ENCODE results near the gene RNF26. TPM values are rescaled to one million over a fixed set of nuclear protein-coding genes. Genes with fewer than 3 reads are reported as not detected.

The RNF26 gene
- total and polyA plus RNA-seq, 4 donors, result 6.3 to 19.1 (median 11.1) TPM

DNA sequence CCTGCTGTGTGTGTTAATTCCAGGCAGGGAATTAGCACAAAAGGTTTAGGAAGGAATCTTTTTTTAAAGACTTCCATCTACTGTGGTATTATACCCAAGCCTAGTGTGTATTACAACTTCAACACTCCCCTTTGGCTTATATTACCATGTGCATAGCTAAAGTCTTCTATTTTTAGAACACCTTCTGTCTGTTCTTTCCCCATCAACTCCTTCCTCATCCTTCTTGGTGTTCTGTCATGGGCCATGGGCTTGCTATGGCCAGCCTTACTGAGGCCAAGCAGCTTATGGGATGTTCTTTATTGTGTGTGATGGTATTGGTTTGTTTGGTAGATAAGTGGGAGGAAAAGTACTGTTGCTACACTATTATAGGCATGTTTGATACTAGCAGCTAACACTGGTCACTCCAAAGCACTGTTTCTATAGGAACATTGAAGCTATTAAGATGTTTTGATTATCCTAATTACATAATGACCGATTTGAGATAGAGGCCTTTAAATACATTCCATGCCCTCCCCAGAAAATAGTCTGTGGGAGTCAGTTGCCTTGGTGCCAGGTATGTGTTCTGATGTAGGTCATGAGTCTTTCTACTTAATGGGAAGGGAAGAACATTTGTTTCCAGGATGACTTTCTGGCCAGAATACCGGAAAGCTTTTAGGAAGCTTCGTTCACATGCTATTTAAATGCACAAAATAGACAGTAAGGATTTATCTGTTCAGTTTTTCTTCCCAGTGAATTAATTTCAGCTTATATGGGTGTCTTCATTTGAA, 33.9 kb upstream of the RNF26 start:
- Histone ChIP-seq H3K27me3 (ENCODE audit: control insufficient read depth in 4 of 4, insufficient read depth in 4 of 4, low read length in 3 of 4) (no peaks in the 10 kb centered on the region), H3K4me1 (ENCODE audit: control insufficient read depth in 4 of 4, insufficient read depth in 4 of 4, low read length in 3 of 4) (peaks cover 3 to 19% (median 16%) of the 10 kb centered on the region in 4 donors), H3K27ac (ENCODE audit: low read depth in 1 of 2, low read length in 2 of 2) (no peak overlapping the region), H3K4me3 (ENCODE audit: low read depth in 1 of 3, low read length in 3 of 3) (no peak overlapping the region), H3K9me3 (ENCODE audit: control insufficient read depth in 4 of 4, low read length in 3 of 4) (no peaks in the 10 kb centered on the region), H3K36me3 (ENCODE audit: control insufficient read depth in 4 of 4, insufficient read depth in 3 of 4, low read depth in 1 of 4, low read length in 3 of 4) (peaks cover 4 to 34% (median 16%) of the 10 kb centered on the region in 4 donors), H3K9ac (ENCODE audit: low read depth in 1 of 2, low read length in 2 of 2) (no peak overlapping the region)
- WGBS, result 94% methylated on average over 3 of the region's 3 CpGs
- TF ChIP-seq JUND (IDR thresholded peaks at IDR 0.05) (no peak), FOXA2 (IDR thresholded peaks at IDR 0.05) (no peak), NR2F2 (IDR thresholded peaks at IDR 0.05) (no peak), YY1 (IDR thresholded peaks at IDR 0.05) (no peak), EGR1 (IDR thresholded peaks at IDR 0.05; ENCODE audit: low read depth in 2 of 2) (no peak), FOXA1 (IDR thresholded peaks at IDR 0.05) (no peak), RAD21 (IDR thresholded peaks at IDR 0.05) (no peak), SP1 (IDR thresholded peaks at IDR 0.05) (no peak), TAF1 (conservative IDR thresholded peaks at IDR 0.05) (no peak), GABPA (IDR thresholded peaks at IDR 0.05 in 1 of 2, conservative IDR thresholded peaks at IDR 0.05 in 1 of 2) (no peak), RXRA (IDR thresholded peaks at IDR 0.05) (no peak), HNF4A (conservative IDR thresholded peaks at IDR 0.05) (no peak), HNF4G (IDR thresholded peaks at IDR 0.05) (no peak)
- TF ChIP-seq, protein P1, sequence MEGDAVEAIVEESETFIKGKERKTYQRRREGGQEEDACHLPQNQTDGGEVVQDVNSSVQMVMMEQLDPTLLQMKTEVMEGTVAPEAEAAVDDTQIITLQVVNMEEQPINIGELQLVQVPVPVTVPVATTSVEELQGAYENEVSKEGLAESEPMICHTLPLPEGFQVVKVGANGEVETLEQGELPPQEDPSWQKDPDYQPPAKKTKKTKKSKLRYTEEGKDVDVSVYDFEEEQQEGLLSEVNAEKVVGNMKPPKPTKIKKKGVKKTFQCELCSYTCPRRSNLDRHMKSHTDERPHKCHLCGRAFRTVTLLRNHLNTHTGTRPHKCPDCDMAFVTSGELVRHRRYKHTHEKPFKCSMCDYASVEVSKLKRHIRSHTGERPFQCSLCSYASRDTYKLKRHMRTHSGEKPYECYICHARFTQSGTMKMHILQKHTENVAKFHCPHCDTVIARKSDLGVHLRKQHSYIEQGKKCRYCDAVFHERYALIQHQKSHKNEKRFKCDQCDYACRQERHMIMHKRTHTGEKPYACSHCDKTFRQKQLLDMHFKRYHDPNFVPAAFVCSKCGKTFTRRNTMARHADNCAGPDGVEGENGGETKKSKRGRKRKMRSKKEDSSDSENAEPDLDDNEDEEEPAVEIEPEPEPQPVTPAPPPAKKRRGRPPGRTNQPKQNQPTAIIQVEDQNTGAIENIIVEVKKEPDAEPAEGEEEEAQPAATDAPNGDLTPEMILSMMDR (IDR thresholded peaks at IDR 0.05; ENCODE audit: low read depth, low read length, missing input control), result no peak
- TF ChIP-seq, protein P2, sequence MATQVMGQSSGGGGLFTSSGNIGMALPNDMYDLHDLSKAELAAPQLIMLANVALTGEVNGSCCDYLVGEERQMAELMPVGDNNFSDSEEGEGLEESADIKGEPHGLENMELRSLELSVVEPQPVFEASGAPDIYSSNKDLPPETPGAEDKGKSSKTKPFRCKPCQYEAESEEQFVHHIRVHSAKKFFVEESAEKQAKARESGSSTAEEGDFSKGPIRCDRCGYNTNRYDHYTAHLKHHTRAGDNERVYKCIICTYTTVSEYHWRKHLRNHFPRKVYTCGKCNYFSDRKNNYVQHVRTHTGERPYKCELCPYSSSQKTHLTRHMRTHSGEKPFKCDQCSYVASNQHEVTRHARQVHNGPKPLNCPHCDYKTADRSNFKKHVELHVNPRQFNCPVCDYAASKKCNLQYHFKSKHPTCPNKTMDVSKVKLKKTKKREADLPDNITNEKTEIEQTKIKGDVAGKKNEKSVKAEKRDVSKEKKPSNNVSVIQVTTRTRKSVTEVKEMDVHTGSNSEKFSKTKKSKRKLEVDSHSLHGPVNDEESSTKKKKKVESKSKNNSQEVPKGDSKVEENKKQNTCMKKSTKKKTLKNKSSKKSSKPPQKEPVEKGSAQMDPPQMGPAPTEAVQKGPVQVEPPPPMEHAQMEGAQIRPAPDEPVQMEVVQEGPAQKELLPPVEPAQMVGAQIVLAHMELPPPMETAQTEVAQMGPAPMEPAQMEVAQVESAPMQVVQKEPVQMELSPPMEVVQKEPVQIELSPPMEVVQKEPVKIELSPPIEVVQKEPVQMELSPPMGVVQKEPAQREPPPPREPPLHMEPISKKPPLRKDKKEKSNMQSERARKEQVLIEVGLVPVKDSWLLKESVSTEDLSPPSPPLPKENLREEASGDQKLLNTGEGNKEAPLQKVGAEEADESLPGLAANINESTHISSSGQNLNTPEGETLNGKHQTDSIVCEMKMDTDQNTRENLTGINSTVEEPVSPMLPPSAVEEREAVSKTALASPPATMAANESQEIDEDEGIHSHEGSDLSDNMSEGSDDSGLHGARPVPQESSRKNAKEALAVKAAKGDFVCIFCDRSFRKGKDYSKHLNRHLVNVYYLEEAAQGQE (IDR thresholded peaks at IDR 0.05), result no peak
- TF ChIP-seq, protein P3, sequence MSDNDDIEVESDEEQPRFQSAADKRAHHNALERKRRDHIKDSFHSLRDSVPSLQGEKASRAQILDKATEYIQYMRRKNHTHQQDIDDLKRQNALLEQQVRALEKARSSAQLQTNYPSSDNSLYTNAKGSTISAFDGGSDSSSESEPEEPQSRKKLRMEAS (IDR thresholded peaks at IDR 0.05), result no peak
- TF ChIP-seq, protein P4, sequence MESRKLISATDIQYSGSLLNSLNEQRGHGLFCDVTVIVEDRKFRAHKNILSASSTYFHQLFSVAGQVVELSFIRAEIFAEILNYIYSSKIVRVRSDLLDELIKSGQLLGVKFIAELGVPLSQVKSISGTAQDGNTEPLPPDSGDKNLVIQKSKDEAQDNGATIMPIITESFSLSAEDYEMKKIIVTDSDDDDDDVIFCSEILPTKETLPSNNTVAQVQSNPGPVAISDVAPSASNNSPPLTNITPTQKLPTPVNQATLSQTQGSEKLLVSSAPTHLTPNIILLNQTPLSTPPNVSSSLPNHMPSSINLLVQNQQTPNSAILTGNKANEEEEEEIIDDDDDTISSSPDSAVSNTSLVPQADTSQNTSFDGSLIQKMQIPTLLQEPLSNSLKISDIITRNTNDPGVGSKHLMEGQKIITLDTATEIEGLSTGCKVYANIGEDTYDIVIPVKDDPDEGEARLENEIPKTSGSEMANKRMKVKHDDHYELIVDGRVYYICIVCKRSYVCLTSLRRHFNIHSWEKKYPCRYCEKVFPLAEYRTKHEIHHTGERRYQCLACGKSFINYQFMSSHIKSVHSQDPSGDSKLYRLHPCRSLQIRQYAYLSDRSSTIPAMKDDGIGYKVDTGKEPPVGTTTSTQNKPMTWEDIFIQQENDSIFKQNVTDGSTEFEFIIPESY (IDR thresholded peaks at IDR 0.05), result no peak
- TF ChIP-seq, protein P5, sequence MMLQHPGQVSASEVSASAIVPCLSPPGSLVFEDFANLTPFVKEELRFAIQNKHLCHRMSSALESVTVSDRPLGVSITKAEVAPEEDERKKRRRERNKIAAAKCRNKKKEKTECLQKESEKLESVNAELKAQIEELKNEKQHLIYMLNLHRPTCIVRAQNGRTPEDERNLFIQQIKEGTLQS (IDR thresholded peaks at IDR 0.05), result no peak
- DNase-seq (ENCODE audit: low spot score), result no peak

All from liver (tissue), 9 donors.